HG03108 (cell line): ENCODE data around the gene FIBCD1.

ENCODE experiments used
- ATAC-seq: cut with Tn5 transposase; IDR thresholded peaks from one replicate; pipeline ENCODE4 v1.9.1; 2021; ENCODE audit warnings: moderate library complexity; ENCODE audit not compliant: unreplicated experiment

FIBCD1 gene

DNA sequence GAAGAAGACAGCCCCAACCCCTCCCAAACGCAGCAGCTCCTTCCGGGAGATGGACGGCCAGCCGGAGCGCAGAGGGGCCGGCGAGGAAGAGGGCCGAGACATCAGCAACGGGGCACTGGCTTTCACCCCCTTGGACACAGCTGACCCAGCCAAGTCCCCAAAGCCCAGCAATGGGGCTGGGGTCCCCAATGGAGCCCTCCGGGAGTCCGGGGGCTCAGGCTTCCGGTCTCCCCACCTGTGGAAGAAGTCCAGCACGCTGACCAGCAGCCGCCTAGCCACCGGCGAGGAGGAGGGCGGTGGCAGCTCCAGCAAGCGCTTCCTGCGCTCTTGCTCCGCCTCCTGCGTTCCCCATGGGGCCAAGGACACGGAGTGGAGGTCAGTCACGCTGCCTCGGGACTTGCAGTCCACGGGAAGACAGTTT is 54.9 kb downstream of the FIBCD1 start:
- ATAC-seq, result no peak

DNA sequence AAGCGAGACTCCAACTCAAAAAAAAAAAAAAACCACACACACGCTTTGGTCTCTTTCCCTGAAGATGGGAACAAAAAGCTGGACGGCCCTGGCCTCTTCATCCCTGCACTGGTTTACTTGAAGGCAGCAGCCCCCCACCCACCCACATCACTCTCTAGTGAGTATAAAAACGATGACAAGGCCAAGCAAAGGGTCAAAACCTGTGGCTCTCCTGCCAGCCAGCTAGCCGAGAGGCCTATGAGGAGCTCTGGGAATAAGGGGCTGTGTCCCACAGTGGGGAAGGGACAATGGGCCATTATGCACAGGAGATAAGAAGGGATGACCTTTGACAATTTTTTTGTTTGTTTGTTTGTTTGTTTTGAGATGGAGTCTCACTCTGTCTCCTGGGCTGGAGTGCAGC is 55.6 kb downstream of the FIBCD1 start:
- ATAC-seq, result no peak

DNA sequence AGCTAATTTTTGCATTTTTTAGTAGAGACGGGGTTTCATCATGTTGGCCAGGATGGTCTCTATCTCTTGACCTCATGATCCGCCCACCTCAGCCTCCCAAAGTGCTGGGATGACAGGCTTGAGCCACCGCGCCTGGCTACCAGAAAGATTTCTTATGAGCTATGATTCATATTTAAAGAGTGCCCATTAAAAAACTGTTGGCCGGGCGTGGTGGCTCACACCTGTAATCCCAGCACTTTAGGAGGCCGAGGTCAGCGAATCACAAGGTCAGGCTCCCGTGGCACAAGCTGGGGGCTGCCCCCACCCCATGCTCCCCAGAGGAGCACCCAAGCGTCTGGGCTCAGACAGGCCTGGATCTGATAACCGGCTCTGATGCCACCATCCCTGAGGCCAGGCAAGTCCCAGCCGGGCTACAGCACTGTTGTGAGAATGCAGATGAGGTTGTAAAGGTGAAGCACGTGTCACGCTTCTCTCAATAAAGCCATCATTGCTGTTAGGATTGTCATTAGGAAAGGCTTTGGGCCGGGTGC is 56.3 kb downstream of the FIBCD1 start:
- no peak for ATAC-seq

DNA sequence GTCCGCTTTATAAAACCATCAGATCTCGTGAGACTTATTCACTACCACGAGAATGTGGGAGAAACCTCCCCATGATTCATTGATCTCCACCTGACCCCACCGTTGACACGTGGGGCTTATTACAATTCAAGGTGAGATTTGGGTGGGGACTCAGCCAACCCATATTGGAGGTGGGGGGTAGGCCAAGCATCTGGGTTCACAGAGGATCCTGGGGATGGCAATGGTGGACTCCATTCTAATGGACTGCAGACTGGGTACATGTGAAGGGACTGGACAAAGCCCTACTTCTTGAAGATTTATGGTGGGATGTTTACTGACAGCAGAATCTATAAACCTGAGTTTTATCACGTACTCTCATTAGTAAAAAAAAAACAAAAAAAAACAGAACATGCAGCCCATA is 57.5 kb downstream of the FIBCD1 start:
- ATAC-seq, result no peak

DNA sequence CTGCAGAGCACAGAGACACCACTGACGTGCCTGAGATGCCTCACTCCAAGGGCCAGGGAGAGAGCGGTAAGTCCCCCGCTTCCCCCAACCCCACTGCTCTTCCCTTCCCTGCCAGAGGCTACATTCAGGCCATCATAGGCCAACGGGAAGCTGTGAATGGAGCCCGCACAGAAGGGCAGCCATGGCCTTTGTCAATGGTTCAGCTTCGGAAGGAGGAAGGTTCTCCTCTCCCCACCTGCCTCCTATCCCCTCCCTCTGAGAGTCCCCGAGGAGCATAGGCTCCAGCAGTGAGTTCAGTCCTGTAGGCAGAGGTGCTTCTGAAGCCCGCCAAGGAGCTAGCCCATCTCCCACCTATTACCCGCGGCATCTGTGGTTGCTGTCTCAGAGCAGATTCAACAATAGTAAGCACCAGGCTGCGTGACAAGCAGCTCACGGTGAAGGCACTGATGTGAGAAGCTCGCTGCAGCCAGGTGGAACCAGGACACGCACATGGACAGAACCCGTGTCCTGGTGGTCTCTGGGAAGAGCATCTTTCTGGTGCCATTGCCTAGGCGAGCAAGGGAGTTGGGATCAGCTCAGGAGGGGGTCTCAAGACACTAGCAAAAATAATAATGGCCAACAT is 58.3 kb downstream of the FIBCD1 start:
- ATAC-seq, result no peak

DNA sequence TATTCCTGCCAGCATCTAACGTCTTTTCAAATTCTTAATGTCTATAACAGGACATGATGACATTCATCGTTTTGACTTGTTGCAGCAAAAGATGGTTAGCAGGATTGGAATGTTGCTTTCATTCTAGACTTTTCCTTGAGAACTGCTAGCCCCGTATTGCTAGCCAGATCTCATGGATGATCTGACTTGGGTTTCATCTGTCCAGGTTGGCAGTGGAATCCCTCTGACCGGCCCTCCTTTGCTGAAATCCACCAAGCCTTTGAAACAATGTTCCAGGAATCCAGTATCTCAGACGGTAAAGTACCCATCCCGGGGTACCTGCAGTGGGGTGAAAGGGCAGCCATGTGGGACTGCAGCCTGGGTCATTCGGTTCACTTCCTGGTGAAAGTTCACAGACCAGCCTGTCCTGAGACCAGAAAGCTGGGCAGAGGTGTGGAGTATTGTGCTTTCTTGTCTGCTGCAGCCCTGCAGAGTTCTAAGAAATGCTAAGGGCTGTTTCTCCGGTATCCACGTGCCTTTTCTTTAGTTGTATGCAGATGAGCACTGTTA is 59.1 kb downstream of the FIBCD1 start:
- no peak for ATAC-seq

DNA sequence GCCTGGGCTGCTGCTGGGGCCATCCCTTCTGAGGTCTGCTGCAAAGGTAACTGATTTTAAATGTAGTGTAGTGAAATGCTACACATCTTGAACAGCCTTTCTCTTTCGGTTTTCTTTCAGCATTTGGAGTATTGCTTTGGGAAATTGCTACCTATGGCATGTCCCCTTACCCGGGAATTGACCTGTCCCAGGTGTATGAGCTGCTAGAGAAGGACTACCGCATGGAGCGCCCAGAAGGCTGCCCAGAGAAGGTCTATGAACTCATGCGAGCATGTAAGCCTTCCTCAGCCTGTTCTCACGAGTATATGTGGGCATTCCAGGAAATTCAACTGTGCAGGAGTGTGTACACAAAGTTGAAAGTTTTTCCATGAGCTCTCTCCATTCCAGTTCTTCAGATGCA is 60.8 kb downstream of the FIBCD1 start:
- no peak for ATAC-seq

DNA sequence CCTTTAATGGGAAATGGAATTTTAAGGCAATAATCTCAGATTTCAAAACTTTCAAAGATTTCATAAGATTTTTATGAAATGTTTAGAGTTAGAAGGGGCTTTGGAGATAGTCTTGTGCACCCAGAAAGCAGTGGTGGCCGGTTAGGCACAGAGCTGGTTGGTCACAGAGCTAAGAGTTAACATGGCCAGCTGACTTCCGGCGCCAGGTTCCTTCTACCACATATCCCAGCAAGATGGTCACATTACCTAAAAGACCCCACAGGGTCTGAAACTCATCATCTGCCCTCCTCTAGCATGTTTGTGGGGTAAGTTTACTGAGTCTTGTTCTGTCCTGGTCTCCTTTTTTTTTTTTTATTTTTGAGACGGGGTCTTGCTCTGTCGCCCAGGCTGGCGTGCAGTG is 61.7 kb downstream of the FIBCD1 start:
- ATAC-seq, result no peak

DNA sequence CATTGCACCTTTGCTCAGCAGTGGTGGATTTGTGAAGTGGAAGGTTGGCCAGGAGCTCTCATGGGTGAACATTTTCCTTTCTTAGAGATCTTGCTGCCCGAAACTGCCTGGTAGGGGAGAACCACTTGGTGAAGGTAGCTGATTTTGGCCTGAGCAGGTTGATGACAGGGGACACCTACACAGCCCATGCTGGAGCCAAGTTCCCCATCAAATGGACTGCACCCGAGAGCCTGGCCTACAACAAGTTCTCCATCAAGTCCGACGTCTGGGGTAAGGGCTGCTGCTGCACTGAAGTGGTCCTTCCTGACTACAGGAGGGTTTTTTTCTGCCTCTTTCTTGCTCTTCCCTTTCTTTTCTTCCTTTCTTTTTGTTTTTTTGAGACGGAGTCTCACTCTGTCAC is 64.3 kb downstream of the FIBCD1 start:
- ATAC-seq, result no peak

DNA sequence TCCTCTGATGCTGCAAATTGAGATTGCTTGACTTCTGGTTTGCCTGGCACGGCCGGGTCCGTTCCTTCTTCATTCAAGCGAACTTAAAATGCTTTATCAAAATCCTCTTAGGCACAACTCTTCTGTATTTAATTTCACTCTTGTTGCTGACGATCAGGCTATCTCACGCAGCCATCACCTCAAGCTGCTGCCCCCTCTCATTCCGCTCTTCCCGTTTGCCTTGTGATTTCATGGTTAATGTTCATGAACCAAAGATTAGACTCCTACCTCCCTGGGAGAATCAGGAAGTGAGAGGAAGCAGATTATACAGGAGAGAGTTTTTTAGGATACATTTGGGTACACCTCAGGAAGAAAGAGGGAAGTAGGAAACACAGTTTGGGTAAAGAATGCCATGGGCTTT is 65.1 kb downstream of the FIBCD1 start:
- no peak for ATAC-seq

DNA sequence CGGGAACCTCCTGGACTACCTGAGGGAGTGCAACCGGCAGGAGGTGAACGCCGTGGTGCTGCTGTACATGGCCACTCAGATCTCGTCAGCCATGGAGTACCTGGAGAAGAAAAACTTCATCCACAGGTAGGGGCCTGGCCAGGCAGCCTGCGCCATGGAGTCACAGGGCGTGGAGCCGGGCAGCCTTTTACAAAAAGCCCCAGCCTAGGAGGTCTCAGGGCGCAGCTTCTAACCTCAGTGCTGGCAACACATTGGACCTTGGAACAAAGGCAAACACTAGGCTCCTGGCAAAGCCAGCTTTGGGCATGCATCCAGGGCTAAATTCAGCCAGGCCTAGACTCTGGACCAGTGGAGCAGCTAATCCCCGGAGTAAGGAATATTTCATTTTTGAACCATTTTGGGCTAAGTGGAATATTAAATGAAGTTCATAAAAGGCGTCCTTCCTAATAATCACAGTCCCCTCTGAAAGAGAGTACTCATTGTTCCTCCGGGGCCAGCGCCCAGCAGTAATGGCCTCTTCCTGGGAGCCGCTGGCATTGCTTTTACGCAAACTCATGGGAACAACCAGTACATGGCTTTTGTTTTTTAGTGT is 66.0 kb downstream of the FIBCD1 start:
- no peak for ATAC-seq

DNA sequence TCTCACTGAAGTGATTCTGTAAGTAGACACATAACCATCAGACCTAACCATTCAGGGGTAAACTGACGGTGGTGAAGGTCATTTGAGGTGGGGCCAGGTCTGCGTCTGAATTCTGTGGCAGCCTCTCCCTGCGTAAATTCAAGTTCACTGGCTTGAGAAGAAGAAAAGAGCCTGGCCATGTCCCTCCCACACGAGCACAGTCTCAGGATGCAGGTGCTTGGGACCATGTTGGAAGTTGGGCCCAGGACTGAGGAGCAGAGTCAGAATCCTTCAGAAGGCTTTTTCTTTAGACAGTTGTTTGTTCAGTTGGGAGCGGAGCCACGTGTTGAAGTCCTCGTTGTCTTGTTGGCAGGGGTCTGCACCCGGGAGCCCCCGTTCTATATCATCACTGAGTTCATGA is 66.5 kb downstream of the FIBCD1 start:
- no peak for ATAC-seq

DNA sequence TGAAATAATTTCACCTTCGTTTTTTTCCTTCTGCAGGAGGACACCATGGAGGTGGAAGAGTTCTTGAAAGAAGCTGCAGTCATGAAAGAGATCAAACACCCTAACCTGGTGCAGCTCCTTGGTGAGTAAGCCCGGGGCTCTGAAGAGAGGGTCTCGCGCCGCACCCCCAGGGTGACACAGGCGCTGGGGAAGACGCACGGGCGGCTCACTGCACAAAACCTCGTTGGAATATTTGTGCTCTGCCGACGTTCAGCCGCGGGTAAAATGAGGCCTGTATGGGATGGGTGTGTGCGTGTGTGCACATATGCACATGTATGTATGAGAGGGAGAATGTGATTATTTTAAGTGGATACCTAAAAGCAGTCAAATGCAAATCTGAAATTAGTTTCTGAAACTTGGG is 67.0 kb downstream of the FIBCD1 start:
- ATAC-seq, result no peak

DNA sequence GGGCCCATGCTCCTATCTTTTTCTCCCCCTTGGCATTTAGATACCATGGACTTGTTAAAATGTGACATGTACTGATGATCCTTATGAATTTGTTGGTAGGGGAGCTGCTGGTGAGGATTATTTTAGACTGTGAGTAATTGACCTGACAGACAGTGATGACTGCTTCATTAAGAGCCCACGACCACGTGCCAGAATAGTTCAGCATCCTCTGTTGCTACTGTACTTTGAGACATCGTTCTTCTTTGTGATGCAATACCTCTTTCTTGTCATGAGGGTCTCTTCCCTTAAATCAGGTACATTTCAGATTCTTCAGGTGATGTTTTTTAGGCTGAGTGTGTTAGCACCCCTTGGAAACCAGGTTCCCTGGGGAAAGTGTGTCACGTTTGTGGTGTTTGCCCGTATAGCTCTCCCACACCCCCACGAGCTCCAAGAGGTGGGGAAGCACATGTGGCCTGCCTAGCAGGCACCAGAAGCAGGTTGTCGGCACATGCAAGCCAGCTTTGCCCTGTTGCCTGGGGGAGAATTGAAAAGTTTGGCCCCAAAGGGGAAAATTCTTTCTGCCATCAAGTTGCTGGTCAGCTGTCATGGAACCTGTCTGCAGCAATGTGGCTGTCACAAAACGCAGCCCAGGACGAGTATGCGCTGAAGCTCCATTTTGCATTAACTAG is 67.5 kb downstream of the FIBCD1 start:
- no peak for ATAC-seq

DNA sequence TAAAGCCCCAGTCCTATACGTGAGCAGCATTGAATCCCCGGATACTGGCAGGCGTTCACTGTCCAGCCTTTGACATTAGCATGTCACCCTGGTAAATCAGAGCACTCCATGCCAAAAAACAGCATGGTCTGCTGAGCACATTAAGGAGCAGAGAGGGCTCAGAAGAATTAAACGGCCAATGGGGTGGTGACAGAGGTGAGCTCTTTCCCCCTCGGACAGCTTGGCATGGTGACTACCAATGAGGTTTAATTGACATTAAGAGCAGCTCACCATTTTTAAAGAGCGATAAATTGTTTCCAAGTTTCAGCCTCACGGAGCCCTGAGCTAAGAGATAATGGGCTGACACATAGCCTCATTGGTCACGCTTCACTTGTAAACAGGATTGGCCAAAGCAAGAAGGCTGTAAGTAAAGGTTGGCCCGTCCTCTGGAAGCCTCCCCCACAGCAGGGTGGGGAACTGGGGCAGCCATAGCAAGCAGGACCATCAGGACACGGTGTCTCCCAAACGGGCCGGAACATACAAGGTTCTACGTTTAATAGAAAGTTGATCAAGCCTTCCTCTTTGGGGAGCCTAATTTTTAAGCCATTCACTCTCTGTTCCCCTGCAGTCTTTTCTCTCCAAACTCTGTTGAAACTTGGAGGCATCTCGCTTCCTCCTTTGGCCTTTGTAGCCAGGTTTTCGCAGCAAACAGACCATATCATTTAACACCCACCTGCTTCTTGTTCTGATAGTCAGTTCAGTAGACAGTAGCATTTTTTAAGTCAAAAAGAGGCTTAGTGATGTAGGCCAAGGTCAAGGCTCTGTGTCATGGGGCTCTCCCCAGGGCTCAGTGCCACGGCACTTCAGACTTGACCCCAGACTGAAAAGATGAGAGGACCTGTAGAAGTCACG is 68.3 kb downstream of the FIBCD1 start:
- peak; percentile 75 for ATAC-seq

DNA sequence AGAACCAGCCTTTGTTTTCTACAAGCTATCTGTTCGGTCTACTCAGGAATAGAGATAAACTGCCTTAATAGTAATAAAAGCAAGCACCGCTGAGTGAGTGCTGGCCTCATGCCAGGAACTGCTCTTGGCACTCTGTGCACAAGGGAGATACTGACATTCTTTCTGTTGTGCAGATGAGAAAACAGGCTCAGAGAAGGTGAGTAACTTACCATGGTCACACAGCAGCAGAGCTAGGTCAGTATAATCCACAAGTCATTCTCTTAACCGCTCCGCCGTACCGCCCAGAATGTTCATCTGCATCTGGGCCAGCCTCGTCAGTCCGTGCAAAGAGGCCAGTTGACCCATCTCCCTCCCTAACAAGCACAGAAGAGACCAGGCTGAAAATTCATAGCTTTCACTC is 69.8 kb downstream of the FIBCD1 start:
- ATAC-seq, result no peak

DNA sequence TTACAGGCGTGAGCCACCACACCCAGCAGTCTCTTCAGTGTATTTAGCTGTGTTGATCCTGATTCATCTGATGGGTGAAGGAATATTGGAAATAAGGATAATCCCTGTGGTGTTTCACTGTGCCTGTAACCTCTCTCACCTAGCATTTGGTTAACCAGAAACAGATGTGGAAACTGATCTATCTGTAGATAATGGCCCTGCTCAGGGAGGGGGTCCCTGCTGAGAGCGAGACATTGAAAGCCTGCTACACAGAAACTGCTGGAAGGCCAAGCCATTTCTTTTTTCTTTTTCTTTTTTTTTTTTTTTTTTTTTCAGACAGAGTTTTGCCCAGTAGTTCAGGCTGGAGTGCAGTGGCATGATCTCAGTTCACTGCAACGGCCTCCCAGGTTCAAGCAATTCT is 70.8 kb downstream of the FIBCD1 start:
- no peak for ATAC-seq

DNA sequence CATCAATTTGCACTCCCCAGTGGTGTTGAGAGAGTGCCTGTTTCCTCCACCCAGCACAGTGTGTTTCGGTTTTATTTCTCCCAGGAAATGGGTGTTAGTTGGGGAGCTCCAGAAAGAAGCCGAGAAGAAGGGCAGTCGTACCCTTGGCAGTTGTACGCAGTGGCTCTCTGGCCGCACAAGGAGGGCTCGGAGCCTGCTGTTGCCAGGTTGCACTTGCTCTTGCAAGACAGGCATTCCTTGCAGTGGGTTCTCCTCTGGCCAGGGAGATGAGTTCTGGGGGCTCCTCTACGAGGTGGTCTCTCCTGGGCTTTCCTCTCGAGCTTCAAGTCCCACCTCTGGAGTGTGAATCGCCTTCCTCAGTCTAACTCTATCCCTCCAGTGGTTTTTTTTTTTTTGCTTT is 71.5 kb downstream of the FIBCD1 start:
- no peak for ATAC-seq

DNA sequence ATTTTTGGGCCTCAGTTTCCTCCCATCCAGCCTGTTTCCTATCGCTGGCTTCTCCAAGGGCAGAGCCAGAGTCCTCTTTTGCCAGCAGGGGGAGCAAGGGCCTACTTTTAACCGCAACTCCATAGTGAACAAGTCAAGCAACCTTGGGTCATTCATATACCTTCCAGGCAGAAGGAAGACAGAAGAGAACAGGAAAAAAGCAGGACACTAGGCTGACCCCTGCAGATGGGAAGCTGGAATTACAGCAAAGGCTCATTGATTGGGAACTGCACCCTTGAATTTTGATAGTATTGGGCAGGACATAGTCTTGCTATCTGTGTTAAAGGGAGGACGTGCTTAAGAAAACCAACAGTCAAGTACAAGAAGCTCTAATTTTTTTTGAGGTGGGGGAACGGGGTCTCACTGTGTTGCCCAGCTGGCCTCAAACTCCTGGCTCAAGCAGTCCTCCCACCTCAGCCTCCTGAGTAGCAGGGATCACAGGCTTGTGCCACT is 72.5 kb downstream of the FIBCD1 start:
- no peak for ATAC-seq

DNA sequence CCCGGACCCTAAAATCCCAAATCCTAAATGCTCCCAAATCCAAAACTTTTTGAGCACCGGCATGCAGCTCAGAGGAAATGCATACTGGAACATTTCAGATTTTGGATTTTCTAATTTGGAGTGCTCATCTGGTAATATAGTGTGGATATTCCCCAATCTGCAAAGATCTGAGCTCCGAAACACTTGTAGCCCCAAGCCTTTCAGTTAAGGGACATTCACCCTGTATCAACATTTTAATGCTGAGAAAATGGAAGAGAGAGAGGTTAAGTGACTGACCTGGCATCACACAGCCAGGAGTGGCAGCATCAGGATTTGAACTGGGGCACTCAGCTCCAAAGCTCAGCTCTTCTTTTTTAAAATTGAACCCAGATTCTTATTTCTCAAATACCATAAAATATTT is 73.1 kb downstream of the FIBCD1 start:
- ATAC-seq, result no peak

DNA sequence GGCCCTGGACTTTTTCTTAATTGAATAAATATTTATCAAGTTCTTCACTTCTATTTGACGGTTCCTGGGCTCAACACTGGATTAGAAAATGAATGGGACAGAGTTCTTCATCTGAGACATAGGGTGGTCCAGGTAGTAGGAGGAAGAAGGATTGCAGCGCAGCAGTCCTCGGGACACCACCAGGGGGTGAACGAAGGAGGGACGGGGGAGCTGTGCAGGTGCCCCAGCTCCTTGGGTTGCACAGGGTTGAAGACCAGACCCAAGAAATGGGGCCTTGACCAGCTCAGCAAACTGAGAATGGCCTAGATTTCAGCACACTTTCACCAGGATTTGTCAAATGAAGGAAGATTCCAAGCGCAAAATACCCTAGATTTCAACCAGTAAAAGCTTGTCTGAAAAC is 74.5 kb downstream of the FIBCD1 start:
- ATAC-seq, result no peak
